ENCODE data around the gene MFAP4.

GRCh38 chr17:19413761-19414160 lies 26.8 kb upstream of the MFAP4 start:
- no peak for TF ChIP-seq POLR2AphosphoS5 (IDR thresholded peaks at IDR 0.05; ENCODE audit: borderline replicate concordance, low read depth, low read length)
- TF ChIP-seq EZH2 (IDR thresholded peaks at IDR 0.05): no peak
